Testis (tissue), 2 donors: ENCODE measurements around the gene EXOC5.

Experiments used
- POLR2A ChIP-seq: fragments of 450-650 bp; IDR thresholded peaks from one replicate; pipeline ENCODE4 v1.6.1; 2017; ENCODE audit warnings: antibody characterized with exemption, mild to moderate bottlenecking, moderate library complexity
- TF ChIP-seq, protein P1 (sequence below), 3 experiments: fragments of 450-650 bp in 2 of 3; fragments of 200-600 bp in 1 of 3; sonication (generic) in 1 of 3; IDR thresholded peaks; one replicate each; pipeline ENCODE4 v1.5.1; 2016 to 2019; ENCODE audit warnings: antibody characterized with exemption in 3 of 3, mild to moderate bottlenecking in 2 of 3, moderate library complexity in 1 of 3

DNA sequence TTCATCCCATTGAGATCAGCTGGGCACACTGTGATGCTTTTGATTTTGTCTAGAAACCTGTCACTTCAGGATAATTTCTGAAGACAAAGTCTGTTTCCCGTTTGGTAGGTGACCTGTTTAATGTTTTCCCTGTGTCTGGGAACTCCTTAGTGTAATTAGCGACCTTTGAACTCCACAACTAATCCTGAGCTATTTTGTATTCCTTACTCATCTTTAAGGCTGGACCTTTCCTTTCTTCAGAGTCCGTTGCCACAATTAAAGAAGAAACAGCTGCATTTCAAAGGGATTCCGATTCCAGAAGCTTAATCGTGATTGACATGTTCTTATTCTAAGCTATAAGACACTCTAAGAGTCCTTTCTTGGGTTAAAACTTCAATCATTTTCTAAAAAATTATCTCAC, 22.0 kb upstream of the EXOC5 start:
- TF ChIP-seq, protein P1, sequence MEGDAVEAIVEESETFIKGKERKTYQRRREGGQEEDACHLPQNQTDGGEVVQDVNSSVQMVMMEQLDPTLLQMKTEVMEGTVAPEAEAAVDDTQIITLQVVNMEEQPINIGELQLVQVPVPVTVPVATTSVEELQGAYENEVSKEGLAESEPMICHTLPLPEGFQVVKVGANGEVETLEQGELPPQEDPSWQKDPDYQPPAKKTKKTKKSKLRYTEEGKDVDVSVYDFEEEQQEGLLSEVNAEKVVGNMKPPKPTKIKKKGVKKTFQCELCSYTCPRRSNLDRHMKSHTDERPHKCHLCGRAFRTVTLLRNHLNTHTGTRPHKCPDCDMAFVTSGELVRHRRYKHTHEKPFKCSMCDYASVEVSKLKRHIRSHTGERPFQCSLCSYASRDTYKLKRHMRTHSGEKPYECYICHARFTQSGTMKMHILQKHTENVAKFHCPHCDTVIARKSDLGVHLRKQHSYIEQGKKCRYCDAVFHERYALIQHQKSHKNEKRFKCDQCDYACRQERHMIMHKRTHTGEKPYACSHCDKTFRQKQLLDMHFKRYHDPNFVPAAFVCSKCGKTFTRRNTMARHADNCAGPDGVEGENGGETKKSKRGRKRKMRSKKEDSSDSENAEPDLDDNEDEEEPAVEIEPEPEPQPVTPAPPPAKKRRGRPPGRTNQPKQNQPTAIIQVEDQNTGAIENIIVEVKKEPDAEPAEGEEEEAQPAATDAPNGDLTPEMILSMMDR (IDR thresholded peaks at IDR 0.05), result no peak
- TF ChIP-seq POLR2A, result no peak
